Keratinocyte (primary cell): ENCODE measurements around the gene THBS1. TPM values are rescaled to one million over a fixed set of nuclear protein-coding genes. Genes with fewer than 3 reads are reported as not detected.

Experiments
- DNase-seq: peaks from one replicate; pipeline ENCODE4 v3.0.0-alpha.2; 2011; ENCODE audit warnings: low read depth, missing footprints, low spot score
- FAIRE-seq: peaks from 2 replicates; lab custom pipeline; 2011; peaks lifted over from hg19 to GRCh38; lab: Jason Lieb, UNC
- H2AFZ ChIP-seq: 2 replicates; pipeline ENCODE4 v1.6.0; 2012; ENCODE audit warnings: low read length, control low read depth, inconsistent platforms; ENCODE audit not compliant: control insufficient read depth
- H3K27ac ChIP-seq: 2 replicates; pipeline ENCODE4 v1.5.1; 2011; ENCODE audit warnings: low read length; ENCODE audit not compliant: control insufficient read depth, insufficient read depth
- H3K27me3 ChIP-seq: 3 replicates; pipeline ENCODE4 v1.6.0; 2011; ENCODE audit warnings: low read length; ENCODE audit not compliant: control insufficient read depth, insufficient read depth; ENCODE audit errors: extremely low read depth
- H3K36me3 ChIP-seq, 2 experiments: 2 replicates in 1 of 2; 3 replicates in 1 of 2; pipeline ENCODE4 v1.5.1; 2011; ENCODE audit warnings: low read length in 2 of 2, mild to moderate bottlenecking in 1 of 2; ENCODE audit not compliant: control insufficient read depth in 2 of 2, insufficient read depth in 2 of 2; ENCODE audit errors: extremely low read depth in 1 of 2
- H3K4me1 ChIP-seq: 3 replicates; pipeline ENCODE4 v1.5.1; 2011; ENCODE audit warnings: low read length; ENCODE audit not compliant: control insufficient read depth, insufficient read depth; ENCODE audit errors: extremely low read depth
- H3K4me2 ChIP-seq: 3 replicates; pipeline ENCODE4 v1.6.0; 2011; ENCODE audit warnings: low read depth, low read length; ENCODE audit not compliant: control insufficient read depth, insufficient read depth; ENCODE audit errors: extremely low read depth
- H3K4me3 ChIP-seq, 3 experiments: fragments of 200-600 bp in 1 of 3; sonication (generic) in 1 of 3; 2 replicates in 2 of 3; 3 replicates in 1 of 3; pipeline ENCODE4 v1.5.1; 2011 to 2016; ENCODE audit warnings: low read length in 3 of 3, mild to moderate bottlenecking in 3 of 3, control low read depth in 2 of 3, inconsistent platforms in 1 of 3, low read depth in 1 of 3, mixed read lengths in 1 of 3, mixed run types in 1 of 3, moderate library complexity in 1 of 3; ENCODE audit not compliant: control insufficient read depth in 2 of 3, insufficient read depth in 2 of 3; ENCODE audit errors: extremely low read depth in 1 of 3
- H3K79me2 ChIP-seq: 2 replicates; pipeline ENCODE4 v1.6.0; 2012; ENCODE audit warnings: low read length; ENCODE audit not compliant: control insufficient read depth, insufficient read depth
- H3K9ac ChIP-seq: 3 replicates; pipeline ENCODE4 v1.6.0; 2011; ENCODE audit warnings: low read length; ENCODE audit not compliant: control insufficient read depth, insufficient read depth; ENCODE audit errors: extremely low read depth
- H3K9me1 ChIP-seq: 3 replicates; pipeline ENCODE4 v1.6.0; 2011; ENCODE audit warnings: low read length; ENCODE audit not compliant: control insufficient read depth, insufficient read depth; ENCODE audit errors: extremely low read depth
- H3K9me3 ChIP-seq: 2 replicates; pipeline ENCODE4 v1.5.1; 2012; ENCODE audit warnings: low read depth, low read length; ENCODE audit not compliant: control insufficient read depth
- H4K20me1 ChIP-seq: 3 replicates; pipeline ENCODE4 v1.6.0; 2011; ENCODE audit warnings: low read length; ENCODE audit not compliant: control insufficient read depth, insufficient read depth; ENCODE audit errors: extremely low read depth
- EZH2 ChIP-seq: IDR thresholded peaks from one replicate; pipeline ENCODE4 v1.6.1; 2012; ENCODE audit warnings: inconsistent platforms, mild to moderate bottlenecking, low read length, moderate library complexity
- dilution Hi-C: fragments of 300-500 bp; cut with MboI; formaldehyde crosslinking; loops from one replicate; pipeline ENCODE4 v1.7.0; 2020; ENCODE audit warnings: low sequenced_read_pairs; ENCODE audit not compliant: extremely low pct_ligation_motif_present
- polyA plus RNA-seq, 5 experiments: library from polyadenylated mRNA; depleted of rRNA in 3 of 5; stranded (reverse) in 3 of 5; stranded (forward) in 1 of 5; unstranded in 1 of 5; fragments of >200 nt; gene quantifications; 1 replicate in 1 of 5; 2 replicates in 3 of 5; 3 replicates in 1 of 5; pipeline versions ENCODE4 v1.2.1 to v1.2.3, GENCODE V29; 2011 to 2012; ENCODE audit warnings: missing spikeins in 2 of 5, low read depth in 1 of 5, low replicate concordance in 1 of 5
- TF ChIP-seq, protein P1 (sequence below), 3 experiments: IDR thresholded peaks in 1 of 3; conservative IDR thresholded peaks in 1 of 3; optimal IDR thresholded peaks in 1 of 3; 2 replicates in 2 of 3; 3 replicates in 1 of 3; pipeline versions ENCODE3 to v1.5.1; 2011; ENCODE audit warnings: low read length in 3 of 3, mild to moderate bottlenecking in 3 of 3, moderate library complexity in 2 of 3, control low read depth in 1 of 3, inconsistent platforms in 1 of 3; ENCODE audit not compliant: insufficient read depth in 2 of 3; ENCODE audit errors: extremely low read depth in 1 of 3

THBS1 gene
- polyA plus RNA-seq, 1 donor (not counting 4 experiments of a cell fraction or from before 2014, with no cell fraction given), result 789 TPM

DNA sequence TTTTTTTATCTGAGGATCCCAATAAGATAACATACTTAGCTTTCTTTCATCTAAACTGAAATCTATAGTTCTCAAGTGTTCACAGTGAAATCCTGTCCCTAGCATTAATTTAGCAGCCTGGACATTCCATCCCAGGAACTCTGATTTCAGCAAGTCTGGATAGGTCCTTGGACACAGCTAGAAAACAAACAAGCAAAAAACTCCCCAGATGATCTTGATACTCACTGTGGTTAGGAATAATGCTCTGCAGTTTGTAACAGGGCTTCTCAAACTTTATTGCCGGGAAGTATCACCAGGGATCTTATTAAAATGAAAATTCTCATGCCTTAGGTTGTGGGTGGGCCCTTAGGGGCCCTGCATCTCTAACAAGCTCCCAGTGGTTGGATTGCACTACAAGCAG is 24.3 kb downstream of the THBS1 start:
- Histone ChIP-seq H3K9ac (no peak overlapping the region), H3K27me3 (no peaks in the 10 kb centered on the region), H3K9me3 (no peaks in the 10 kb centered on the region), H3K4me1 (no peaks in the 10 kb centered on the region), H2AFZ (no peak overlapping the region), H3K79me2 (no peaks in the 10 kb centered on the region), H3K9me1 (no peaks in the 10 kb centered on the region), H4K20me1 (no peaks in the 10 kb centered on the region), H3K27ac (no peak overlapping the region), H3K4me3 (no peak overlapping the region), H3K36me3 (no peaks in the 10 kb centered on the region), H3K4me2 (no peak overlapping the region)
- TF ChIP-seq, protein P1, sequence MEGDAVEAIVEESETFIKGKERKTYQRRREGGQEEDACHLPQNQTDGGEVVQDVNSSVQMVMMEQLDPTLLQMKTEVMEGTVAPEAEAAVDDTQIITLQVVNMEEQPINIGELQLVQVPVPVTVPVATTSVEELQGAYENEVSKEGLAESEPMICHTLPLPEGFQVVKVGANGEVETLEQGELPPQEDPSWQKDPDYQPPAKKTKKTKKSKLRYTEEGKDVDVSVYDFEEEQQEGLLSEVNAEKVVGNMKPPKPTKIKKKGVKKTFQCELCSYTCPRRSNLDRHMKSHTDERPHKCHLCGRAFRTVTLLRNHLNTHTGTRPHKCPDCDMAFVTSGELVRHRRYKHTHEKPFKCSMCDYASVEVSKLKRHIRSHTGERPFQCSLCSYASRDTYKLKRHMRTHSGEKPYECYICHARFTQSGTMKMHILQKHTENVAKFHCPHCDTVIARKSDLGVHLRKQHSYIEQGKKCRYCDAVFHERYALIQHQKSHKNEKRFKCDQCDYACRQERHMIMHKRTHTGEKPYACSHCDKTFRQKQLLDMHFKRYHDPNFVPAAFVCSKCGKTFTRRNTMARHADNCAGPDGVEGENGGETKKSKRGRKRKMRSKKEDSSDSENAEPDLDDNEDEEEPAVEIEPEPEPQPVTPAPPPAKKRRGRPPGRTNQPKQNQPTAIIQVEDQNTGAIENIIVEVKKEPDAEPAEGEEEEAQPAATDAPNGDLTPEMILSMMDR (optimal IDR thresholded peaks at IDR 0.05 in 1 of 3, IDR thresholded peaks at IDR 0.05 in 1 of 3, conservative IDR thresholded peaks at IDR 0.05 in 1 of 3; ENCODE audit: extremely low read depth in 1 of 3, insufficient read depth in 2 of 3, low read length in 3 of 3), result no peak
- no peak for TF ChIP-seq EZH2
- dilution Hi-C loops, result no loop called here
- no peak for DNase-seq
- no peak for FAIRE-seq

DNA sequence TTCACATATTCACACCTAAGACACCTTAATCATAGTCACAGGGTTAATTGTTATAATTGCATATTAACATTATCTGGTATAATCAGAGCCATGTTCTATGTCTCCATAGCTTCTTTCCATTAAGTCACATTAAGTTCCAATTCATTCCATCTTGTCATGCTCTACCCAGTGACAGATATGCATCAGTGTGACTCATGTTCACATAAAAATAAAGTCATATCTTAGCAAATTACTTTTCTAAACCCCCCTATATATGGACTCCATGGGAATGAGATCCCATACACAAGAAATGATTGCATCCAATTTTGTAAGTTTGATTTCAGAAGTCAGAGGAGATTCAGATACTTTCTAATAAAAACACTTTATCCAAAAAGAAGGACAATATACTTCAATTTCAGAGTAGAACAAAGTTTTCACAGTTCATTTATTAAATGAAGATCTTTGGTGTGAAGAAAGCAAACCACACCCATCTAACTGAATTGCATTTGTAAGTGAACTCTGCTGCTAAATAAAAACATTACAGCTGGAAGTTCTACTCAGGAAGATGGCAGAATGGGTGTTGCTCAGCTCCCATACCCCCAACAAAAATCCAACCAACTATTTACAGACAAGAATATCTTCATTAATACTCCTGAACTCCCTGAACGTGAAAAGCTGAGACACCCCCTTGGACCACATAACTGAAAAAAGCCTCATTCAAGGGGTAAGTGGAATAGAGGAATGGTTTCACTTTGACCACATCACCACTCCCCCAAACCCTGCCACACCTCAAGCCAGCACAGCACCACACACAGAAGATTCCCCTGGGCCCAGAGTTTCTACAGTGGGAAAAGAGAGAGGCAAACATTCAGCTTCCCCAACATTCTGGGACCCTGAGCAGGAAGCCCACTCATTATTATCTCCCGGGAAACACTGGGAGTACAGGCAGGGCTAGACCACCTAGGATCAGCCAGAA is 27.6 kb downstream of the THBS1 start:
- no peak for DNase-seq
- no peak overlapping the region for H2AFZ ChIP-seq
- H3K4me2 ChIP-seq, result no peak overlapping the region
- no peaks in the 10 kb centered on the region for H3K79me2 ChIP-seq
- H3K4me1 ChIP-seq, result no peaks in the 10 kb centered on the region
- no peak overlapping the region for H3K9ac ChIP-seq
- H3K27ac ChIP-seq, result no peak overlapping the region
- dilution Hi-C loops, result no loop called here
- no peak for TF ChIP-seq EZH2
- no peaks in the 10 kb centered on the region for H3K9me3 ChIP-seq
- no peaks in the 10 kb centered on the region for H3K27me3 ChIP-seq
- no peaks in the 10 kb centered on the region for H3K36me3 ChIP-seq
- H3K4me3 ChIP-seq, result no peak overlapping the region
- FAIRE-seq, result no peak
- no peaks in the 10 kb centered on the region for H3K9me1 ChIP-seq
- no peaks in the 10 kb centered on the region for H4K20me1 ChIP-seq
